GM13977 (cell line): ENCODE results near the gene ANAPC1.
"Not testable (repeated sequence)": the region's sequence is repeated elsewhere in the genome, so short reads cannot be mapped to it uniquely, and the experiment has no call there.

Experiments
- DNase-seq: peaks from one replicate; pipeline ENCODE4 v3.0.0; 2012; ENCODE audit warnings: low spot score
- CTCF ChIP-seq: IDR thresholded peaks from 2 replicates; pipeline ENCODE4 v1.5.1; 2012; ENCODE audit warnings: mild to moderate bottlenecking, control low read depth; ENCODE audit not compliant: insufficient read depth; ENCODE audit errors: extremely low read depth, missing control alignments
- in situ Hi-C: fragments of 300-500 bp; cut with MboI; formaldehyde crosslinking; loops from one replicate; pipeline ENCODE4 v1.12.0; 2022; ENCODE audit warnings: low sequenced_read_pairs, low pct_unique_long_range_greater_than_20kb, mixed read lengths, inconsistent platforms; ENCODE audit not compliant: unreplicated experiment

Gene ANAPC1

GRCh38 chr2:111812970-111813622 is 70.9 kb downstream of the ANAPC1 start:
- TF ChIP-seq CTCF = peak; percentile 13
- DNase-seq, in situ Hi-C loops: not testable (repeated sequence)

- DNase-seq, in situ Hi-C loops: not testable (repeated sequence)
Measured at GRCh38 chr2:111790633-111791032, 93.4 kb downstream of the ANAPC1 start.

GRCh38 chr2:111784081-111784480 is 99.9 kb downstream of the ANAPC1 start:
- in situ Hi-C loops, DNase-seq: not testable (repeated sequence)

GRCh38 chr2:111782195-111782594 is 101.8 kb downstream of the ANAPC1 start:
- in situ Hi-C loops, DNase-seq: not testable (repeated sequence)

- in situ Hi-C loops, DNase-seq: not testable (repeated sequence)
Measured at GRCh38 chr2:111781443-111782094, 102.4 kb downstream of the ANAPC1 start.

GRCh38 chr2:111777155-111777554 is 106.8 kb downstream of the ANAPC1 start:
- DNase-seq, in situ Hi-C loops: not testable (repeated sequence)

- in situ Hi-C loops, DNase-seq: not testable (repeated sequence)
Measured at GRCh38 chr2:111776296-111776695, 107.7 kb downstream of the ANAPC1 start.

GRCh38 chr2:111772180-111772579 is 111.8 kb downstream of the ANAPC1 start:
- in situ Hi-C loops, DNase-seq: not testable (repeated sequence)
- peak; percentile 9 for TF ChIP-seq CTCF

- DNase-seq, in situ Hi-C loops: not testable (repeated sequence)
Measured at GRCh38 chr2:111770916-111771658, 112.9 kb downstream of the ANAPC1 start.

GRCh38 chr2:111768266-111769190 is 115.5 kb downstream of the ANAPC1 start:
- in situ Hi-C loops, DNase-seq: not testable (repeated sequence)

GRCh38 chr2:111767087-111767486 is 116.9 kb downstream of the ANAPC1 start:
- DNase-seq, in situ Hi-C loops: not testable (repeated sequence)

GRCh38 chr2:111766295-111766694 is 117.7 kb downstream of the ANAPC1 start:
- DNase-seq, in situ Hi-C loops: not testable (repeated sequence)

GRCh38 chr2:111764151-111764550 is 119.8 kb downstream of the ANAPC1 start:
- DNase-seq, in situ Hi-C loops: not testable (repeated sequence)

- DNase-seq, in situ Hi-C loops: not testable (repeated sequence)
Measured at GRCh38 chr2:111760697-111761284, 123.2 kb downstream of the ANAPC1 start.
